KBM-7 (cell line): ENCODE results near the gene PGR.

Experiments used
- DNase-seq: peaks from one replicate; pipeline ENCODE4 v3.0.0-alpha.2; 2015
- in situ Hi-C: fragments of 300-500 bp; cut with MboI; formaldehyde crosslinking; loops from 2 replicates; pipeline ENCODE4 v1.14.3; 2020; ENCODE audit warnings: low sequenced_read_pairs, low pct_unique_long_range_greater_than_20kb, mixed read lengths

PGR gene

DNA sequence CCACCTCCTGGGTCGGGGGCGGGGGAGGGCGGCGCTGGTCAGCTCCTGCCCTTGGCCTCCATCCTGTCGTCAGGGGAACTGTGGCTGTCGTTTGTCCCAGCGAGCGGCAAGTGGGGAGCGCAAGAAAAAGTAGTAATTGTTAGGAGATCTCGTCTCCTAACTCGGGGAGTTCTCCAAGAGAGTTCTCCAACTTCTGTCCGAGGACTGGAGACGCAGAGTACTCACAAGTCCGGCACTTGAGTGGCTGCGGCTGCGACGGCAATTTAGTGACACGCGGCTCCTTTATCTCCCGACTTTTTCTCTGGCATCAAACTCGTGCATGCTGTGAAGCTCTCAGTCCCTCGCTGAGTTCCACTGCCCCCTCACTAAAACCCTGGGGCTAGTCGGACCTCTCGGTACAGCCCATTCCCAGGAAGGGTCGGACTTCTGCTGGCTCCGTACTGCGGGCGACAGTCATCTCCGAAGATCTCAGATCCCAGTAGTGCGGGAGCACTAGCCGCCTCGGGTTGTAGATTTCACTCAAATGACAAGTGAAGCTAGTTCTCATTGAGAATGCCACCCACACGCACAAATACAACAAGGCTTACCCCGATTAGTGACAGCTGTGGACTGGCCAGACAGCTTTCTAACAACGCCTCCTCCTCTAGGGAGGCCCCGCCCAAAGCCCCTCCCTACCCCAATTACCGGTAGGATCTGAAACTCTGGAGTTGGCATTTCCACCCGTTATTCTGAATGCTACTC, at the start of gene PGR:
Gene PGR, minus strand, starts transcription at position 611 of the 741 bp plus-strand sequence. CDS start 743 bp downstream, outside the sequence.
- no peak for DNase-seq
- in situ Hi-C loops = no loop called here

DNA sequence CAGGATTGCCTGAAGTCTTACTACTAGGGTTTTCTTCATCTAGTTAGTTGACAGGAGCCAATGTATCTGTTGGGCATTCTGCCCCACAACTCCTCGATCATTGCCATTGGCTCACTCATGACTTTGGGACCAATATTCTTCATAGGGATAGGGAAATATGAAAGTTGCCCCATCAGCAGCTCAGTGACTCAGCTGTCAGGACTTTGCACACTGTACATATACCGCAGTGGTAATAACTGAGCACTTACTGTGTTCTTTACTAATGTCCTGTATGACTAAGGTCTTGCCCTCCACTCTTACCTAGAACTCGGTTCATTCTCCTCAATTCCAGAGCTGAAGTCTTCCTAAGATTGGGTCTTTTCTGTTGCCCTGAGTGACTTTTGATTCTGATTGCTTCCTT, 46.8 kb upstream of the PGR start:
- DNase-seq = no peak
- in situ Hi-C loops = no loop called here

DNA sequence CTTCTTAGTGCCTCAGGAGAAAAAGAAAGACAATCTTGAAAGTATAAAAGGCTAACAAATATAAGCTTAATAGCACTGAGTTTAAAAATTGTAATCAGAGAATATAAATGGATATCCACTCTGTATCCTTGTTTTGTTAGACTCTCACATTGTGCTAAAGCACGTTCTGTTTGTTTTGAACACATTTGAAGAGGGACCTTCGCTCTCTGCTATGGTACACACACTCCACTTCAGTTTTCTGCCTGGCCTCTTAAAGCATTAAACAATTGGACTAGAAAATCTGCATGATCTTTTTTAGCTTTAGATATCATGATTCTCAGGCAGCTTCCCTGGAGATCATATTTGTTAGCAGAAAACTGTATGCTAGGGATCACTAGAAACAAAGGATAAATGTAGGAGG, 40.3 kb upstream of the PGR start:
- DNase-seq = no peak
- in situ Hi-C loops = no loop called here

DNA sequence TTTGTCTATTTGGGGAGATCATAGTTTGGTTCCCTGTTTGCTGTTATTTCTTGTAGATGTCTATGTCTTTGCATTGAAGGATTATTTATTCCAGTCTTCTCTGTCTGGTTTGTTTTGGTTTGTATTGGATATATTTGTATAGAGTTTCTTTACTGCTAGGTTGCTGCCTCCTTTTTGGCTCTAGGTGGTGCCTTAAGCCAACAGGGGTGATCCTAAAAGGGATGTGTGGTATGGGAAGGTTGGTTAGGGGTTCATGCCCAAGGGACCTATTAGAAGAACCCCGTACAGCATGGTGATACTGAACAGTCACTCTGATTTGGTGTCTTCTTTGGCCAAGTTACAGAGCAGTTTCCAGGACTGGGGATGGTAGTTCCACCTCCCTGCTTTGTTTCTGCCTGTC, 36.4 kb upstream of the PGR start:
- no peak for DNase-seq
- in situ Hi-C loops = no loop called here

DNA sequence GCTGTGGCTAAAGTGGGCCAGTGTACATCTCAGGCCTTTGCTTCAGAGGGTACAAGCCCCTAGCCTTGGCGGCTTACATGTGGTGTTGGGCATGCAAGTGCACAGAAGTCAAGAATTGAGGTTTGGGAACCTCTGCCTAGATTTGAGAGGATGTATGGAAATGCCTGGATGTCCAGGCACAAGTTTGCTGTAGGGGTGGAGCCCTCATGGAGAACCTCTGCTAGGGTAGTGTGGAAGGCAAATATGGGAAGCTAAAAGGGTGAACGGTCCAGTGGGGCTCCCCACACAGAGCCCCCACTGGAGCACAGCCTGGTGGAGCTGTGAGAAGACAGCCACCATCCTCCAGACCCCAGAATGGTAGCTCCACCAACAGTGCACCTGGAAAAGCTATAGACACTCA, 28.5 kb upstream of the PGR start:
- in situ Hi-C loops = no loop called here
- no peak for DNase-seq

DNA sequence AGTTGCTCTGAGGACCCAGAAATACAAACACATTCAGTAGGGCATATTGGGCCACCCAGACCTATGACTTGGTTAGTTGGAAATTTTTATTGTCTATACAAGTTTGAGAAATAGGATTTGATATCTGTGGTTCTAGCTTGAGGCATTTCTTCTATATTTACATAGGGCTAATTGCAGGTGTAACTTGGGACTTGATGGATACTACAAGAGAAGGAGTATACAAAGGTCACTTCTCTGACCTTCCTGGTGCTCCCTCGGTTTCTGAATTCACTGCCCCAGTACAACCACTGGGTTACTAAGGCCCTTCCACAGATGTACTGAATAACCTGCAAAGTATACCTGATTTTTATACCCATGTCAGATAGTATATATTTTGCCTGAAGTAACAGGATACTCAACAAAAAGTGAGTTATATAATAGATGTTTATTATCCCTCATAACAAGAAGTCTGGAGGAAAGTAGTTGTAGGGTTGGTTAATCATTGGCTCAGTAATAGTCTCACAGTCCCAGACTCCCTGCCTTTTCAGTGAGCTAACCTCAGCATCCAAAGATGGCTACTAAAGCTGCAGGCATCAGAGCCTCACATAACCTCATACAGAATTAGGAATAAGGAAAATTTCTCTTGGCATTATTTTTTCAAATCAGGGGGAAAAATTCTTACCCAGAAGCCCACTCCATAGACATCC, 8.8 kb upstream of the PGR start:
- in situ Hi-C loops = no loop called here
- DNase-seq = no peak

DNA sequence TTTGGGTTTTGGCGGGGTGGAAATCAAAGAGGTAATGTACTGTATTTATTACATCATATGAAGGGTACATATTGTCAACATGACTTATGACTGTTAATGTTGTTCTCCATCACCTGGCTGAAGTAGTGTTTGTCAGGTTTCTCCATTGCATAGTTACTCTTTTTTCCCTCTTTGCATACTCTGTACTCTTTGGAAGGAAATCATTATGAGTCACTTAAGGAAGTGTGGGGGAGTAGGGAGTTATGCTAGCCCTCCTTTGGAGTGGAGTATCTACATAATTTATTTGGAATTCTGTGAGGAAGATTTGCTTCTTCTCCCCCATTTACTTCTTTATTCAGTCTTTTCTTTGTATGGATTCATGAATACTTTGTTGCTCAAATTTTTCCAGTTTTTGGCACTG, 3.6 kb upstream of the PGR start:
- in situ Hi-C loops = no loop called here
- no peak for DNase-seq

DNA sequence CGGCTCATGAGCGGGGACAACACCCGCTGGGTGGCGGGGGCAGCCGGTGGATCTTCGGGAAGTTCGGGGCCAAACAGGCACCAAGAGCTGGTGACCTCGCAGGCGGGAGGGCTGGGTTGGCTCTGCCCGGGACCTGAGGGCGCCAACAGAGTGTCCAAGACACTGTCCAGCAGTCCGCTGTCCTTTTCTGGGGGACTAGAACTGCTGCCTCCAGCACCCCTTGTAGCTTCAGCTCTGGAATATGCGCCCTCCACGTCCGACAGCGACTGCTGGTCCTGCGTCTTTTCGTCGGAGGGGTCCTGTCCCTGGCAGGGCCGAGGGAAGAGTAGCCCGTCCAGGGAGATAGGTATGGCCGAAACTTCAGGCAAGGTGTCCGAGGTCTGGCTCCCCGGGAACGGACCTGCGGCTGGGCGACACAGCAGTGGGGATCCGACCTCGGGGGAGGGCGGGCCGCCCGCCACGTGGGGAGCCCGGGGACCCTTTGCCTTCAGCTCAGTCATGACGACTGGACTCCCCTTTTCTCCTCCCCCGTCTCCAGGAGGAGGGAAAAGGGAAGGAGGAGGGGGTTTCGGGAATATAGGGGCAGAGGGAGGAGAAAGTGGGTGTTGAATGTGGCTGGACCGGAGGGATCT, 926 bp downstream of the PGR start:
- in situ Hi-C loops = no loop called here
- no peak for DNase-seq

DNA sequence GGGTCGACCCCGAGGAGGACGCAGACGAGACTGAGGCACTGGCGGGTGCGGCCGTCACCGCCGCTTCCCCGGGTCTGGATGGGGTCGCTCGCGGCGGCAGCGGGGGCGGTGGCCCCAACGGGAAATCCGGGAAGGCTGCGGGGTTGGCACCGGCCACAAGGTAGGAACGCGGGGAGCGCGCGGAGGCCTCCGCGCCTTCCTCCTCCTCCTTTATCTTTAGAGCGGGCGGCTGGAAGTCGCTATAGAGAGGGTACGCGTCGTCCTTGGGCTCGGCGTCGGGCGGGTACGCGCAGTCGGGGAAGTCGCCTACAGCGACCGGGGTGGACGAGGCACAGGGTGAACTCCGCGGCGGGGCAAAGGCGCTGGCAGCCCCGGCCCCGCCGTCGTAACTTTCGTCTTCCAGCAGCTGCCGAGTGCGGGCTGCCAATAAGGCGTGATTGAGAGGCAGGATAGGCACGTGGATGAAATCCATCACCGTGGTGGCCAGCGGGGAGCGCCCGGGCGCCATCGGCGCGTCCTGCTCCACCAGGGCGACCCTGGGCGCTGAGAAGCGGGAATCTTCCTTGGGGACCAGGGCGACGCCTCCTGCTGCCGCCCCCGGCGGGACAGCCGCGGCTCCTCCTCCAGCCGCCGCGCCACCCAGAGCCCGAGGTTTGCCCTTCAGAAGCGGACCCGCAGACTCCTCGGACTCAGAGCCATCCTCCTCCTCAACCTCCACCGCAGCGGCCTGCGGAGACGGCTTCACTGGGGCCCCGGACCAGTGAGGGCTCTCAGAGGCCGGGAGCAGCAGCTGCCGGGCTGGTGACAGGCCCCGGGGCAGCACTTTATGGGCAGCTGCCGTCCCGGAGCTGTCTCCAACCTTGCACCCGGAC, 1.7 kb downstream of the PGR start:
- peak; percentile 12 for DNase-seq
- in situ Hi-C loops = no loop called here

DNA sequence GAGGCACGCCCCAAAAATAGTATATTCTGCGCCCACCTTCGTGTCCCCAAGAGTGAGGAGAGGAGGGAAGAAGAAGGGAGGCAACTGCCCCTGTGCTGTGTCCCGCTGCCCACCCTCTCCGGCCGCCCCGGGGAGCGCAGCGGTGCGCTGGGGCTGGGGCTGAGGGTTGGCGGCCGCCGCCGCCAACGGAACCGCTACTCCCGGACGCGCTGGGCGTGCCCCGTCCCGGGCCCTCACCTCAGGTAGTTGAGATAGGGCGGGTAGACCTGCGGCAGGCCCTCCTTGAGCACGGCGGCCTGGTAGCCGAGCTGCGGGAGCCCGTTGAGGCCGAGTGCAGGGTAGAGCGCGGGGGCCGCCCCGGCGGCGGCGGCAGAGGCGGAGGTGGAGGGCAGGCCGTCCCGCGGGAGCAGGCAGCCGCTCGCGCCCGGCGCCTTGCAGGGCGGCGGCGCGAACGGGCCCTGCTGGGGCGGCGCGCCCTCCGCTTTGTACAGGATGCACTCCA, 2.4 kb downstream of the PGR start:
- DNase-seq = no peak
- in situ Hi-C loops = no loop called here

DNA sequence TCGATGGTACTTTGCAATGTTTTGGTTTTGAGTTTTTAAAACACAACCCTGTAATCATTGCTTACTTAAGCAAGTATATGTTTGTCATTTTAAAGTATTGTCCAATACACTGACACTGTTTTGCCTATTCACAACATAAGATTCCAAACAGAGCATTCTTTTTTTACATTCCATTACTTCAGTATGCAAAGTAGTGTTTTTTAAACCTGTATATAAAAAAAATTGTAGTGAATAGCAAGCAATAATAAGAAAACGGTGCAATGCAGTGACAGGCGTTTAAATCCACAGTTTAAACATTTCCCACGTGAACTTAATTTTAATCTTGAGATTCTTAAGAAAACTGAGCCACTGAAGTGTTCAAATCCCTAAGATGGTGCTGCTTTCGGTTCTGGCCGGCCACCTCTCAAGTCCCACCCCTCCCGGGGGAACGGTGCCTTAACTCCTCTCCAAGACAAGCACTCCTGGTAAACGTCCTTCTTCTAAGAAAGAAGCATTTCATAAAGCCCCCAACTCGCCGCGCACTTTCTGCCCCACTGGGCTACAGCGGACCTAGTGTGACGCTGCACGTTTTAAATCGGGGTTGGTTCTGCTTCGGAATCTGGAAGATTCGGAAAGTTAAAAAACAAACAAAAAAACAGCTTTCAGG, 2.9 kb downstream of the PGR start:
- in situ Hi-C loops = no loop called here
- DNase-seq = peak; percentile 8

DNA sequence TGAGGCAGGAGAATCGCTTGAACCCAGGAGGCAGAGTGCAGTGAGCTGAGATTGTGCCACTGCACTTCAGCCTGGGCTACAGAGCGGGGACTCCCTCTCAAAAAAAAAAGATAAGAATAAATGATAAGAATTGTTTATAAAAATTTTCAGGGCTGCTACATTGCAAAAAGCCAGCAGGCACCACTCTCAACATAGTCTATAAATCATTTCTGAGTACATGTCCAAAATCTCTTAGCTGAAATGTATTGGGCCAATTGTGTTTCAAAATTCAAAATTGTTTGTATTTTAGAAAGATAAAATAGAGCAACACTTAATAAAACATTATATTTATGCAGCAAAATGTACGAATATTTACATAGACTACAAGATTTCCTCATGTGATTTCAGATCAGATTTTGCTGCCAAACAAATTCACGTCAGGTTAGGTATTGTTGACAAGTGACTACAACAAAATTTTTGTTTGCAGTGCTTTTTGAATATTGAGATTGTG, 13.9 kb downstream of the PGR start:
- in situ Hi-C loops = no loop called here
- DNase-seq = no peak

DNA sequence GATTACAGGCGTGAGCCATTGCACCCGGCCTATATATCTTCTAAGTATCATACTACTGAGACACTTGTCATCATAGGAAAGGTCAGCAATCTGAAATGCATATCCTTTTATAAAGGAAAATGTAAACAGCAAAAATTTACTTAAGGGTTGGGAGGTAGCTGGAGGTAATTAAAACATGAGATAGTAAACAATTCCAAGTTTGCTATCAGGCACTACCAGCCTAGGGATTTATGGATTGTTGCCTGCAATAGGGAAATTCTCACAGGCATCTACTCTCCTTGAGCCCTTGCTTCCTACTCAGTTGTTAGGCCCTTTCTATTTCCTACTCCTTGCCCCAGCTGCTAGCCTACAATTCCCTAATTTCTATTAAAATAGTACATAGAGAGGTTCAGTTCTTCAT, 16.1 kb downstream of the PGR start:
- in situ Hi-C loops = no loop called here

DNA sequence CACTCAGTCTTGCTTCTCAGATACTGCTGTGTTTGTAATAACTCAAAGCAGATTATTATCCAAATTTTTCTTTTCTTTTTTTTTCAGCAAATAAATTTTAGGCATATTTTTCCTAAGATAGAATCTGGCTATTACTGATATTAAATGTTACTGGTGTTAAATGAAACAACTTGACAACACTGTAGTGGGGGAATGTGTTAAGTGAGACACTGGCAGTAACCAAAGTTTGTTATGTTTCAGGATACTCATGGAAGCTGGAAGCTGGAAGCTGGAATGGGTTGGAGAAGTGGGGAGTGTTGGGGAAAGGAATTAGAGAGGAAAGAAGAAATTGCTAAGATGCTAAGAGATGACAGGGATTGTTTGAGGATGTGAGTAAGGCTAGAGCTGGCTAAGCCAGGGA, 24.9 kb downstream of the PGR start:
- in situ Hi-C loops = no loop called here

More for the DNA sequence above, 16.1 kb downstream of the PGR start:
- no peak for DNase-seq

DNA sequence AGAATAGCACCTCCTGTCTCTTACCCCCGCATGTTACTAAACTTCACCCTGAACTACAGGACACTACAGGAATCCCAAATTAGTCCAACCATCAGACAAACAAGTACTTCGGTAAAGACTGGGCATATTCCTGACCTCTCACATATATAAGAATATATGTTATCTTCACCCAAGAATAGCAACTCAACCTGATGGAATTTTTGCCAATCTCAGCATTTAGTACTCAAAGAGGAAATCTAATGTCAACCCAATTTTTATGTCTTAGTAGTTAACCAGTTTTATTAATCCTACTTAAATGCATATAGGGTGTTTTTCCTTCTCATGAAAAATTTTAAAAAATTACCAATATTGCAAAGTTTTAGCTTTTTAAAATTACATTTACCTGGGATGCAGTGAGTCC, 26.2 kb downstream of the PGR start:
- in situ Hi-C loops = no loop called here
- DNase-seq = no peak

More for the DNA sequence above, 24.9 kb downstream of the PGR start:
- DNase-seq = no peak

DNA sequence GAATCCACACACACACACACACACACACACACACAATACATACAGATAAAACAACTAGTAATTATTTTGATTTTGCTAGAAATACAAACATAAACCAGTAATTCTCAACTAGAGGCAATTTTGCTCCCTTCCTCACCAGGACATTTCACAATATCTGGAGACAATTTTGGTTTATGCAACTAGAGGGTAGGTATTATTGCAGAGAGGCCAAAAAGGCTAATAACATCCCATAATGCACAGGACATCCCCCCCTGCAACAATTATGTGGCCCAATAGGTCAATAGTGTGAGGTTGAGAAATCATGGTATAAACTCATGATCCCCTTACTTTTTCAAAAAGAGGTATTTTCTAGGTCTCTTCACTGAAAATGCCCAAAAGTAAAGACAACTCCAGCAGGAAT, 29.0 kb downstream of the PGR start:
- DNase-seq = no peak
- in situ Hi-C loops = no loop called here

DNA sequence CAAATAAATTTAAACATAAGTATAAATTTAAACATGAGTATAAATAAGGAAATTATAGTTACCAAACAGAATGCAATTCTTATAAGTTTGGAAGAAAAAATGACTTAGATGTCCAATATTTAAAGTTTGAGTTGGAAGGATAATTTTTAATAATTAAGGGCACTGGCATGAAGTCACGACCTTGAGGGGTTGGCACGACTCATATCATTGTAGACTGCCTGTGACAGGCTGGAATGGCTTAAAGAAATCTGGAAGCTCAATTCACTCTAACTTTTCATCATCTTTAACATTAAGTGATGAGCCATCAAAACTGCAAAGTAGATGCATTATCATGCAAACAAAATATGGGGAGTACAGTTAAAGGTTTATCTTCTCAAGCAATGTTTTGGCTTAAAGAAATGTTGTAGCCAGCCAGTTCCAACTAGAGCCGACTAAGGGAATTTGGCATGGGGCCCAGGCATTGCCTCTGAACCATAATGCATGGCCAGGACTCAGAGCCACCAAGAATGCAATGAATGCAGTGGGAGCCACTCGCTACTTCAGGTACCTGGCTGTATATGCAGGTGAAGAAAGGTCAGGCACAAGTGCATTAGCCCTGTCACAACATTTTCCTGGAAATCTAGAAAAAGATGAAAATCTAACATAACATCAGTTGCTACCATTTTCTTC, 33.4 kb downstream of the PGR start:
- in situ Hi-C loops = no loop called here
- DNase-seq = no peak

DNA sequence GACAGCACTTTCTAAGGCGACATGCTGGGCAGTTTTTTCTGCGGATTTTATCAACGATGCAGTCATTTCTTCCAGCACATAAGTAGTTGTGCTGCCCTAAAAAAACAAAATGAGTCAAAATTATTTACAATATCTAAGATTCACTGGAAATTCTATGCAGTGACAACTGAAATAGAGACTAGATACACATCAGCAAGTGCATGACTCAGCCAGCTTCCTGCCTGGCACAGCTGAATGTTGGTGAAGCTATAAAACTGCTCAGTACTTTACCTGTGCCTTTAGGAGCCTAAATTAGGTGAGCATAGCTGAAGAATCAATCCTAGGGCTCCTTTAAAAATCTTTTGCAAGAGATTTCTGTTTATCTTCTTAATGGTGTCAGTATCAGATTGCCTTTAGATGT, 37.8 kb downstream of the PGR start:
- DNase-seq = no peak
- in situ Hi-C loops = no loop called here
